ENCODE data around the gene SPNS1. TPM values are rescaled to one million over a fixed set of nuclear protein-coding genes. Genes with fewer than 3 reads are reported as not detected.
"Not testable (repeated sequence)": the region's sequence is repeated elsewhere in the genome, so short reads cannot be mapped to it uniquely, and the experiment has no call there.

SPNS1 gene
- polyA plus RNA-seq, 6 donors from 2014 or later = 11.4 to 29.9 (median 19.0) TPM

DNA sequence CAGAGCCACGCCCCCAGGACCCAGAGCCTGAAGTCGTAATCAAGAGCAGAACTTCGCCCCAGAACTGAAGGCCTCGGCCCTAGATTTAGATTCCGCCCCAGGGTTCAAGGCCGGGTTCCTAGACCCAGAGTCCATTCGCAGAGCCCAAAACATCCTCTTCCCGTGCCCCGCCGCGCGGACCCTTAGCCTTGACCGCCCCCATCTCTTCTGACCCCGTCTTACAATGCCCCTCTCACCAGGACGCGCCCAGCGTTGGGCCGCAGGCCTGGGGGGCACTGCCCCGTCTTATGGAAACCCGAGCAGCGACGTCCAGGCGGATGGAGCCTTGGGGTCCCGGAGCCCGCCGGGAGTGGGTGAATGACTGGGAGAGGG is 37.8 kb upstream of the SPNS1 start:
- Mint-ChIP-seq H3K4me1 (peaks cover 56 to 70% (median 69%) of the 10 kb centered on the region in 3 donors), H3K9me3 (no peaks in the 10 kb centered on the region), H3K4me3 (peak overlapping the region; percentile 44 to 97 (median 71)), H3K27me3 (no peaks in the 10 kb centered on the region), H3K27ac (peak overlapping the region; percentile 88 to 98 (median 90)), H3K36me3 (peaks cover 17 to 50% of the 10 kb centered on the region in 2 donors)
- no peak for ATAC-seq (ENCODE audit: low read depth in 2 of 2)
- no peak for DNase-seq

DNA sequence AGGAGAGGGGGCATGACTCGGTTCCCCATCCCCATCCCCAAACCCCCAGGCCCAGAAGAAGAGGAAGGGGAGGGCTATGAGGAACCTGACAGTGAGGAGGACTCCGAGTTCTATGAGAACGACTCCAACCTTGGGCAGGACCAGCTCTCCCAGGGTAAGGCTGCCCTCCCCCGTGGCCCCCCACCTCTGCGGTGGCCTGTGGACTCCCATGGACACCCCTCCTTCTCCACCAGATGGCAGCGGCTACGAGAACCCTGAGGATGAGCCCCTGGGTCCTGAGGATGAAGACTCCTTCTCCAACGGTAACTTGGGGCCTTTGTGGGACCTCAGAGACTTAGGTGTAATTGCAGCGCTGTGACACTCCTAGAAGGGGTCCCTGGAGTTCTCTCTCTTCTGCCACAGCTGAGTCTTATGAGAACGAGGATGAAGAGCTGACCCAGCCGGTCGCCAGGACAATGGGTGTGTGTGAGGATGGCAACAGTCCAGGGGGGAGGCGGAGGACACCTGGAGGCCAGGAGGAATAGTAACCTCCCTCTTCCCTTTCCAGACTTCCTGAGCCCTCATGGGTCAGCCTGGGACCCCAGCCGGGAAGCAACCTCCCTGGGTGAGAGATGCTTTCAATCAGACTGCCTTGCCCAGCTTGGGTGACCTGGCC is 37.2 kb upstream of the SPNS1 start:
- H3K4me3 Mint-ChIP-seq = peak overlapping the region in 2 of 8 donors; percentile 12 to 36
- H3K36me3 Mint-ChIP-seq = peaks cover 17 to 50% of the 10 kb centered on the region in 2 donors
- no peak for ATAC-seq (ENCODE audit: low read depth in 2 of 2)

DNA sequence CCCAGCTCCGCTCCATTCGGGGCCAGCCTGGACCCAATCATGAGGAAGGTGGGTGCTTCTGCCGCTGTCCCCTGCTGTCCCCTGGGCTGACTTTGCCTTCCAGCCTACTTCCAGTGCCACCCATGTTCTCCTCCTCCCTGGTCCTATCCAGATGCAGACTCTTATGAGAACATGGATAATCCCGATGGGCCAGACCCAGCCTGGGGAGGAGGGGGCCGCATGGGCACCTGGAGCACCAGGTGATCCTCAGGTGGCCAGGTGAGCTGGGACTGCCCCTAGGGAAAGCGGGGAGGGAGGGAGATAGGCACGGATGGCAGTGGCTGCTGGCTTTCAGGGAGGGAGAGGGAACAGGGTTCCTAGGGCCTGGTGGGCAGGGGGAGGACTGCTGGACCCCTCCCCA is 35.9 kb upstream of the SPNS1 start:
- Mint-ChIP-seq H3K4me1 (peaks cover 46 to 58% (median 54%) of the 10 kb centered on the region in 3 donors), H3K9me3 (no peaks in the 10 kb centered on the region), H3K27ac (peak overlapping the region in 4 of 6 donors; percentile 77 to 91 (median 89)), H3K36me3 (peaks cover 17 to 50% of the 10 kb centered on the region in 2 donors), H3K27me3 (no peaks in the 10 kb centered on the region), H3K4me3 (peak overlapping the region in 1 of 8 donors; percentile 75)
- ATAC-seq (ENCODE audit: low read depth in 2 of 2) = no peak
- DNase-seq = no peak

More for the DNA sequence above, 37.2 kb upstream of the SPNS1 start:
- Mint-ChIP-seq H3K27ac (peak overlapping the region in 4 of 6 donors; percentile 14 to 94 (median 90)), H3K9me3 (no peaks in the 10 kb centered on the region), H3K27me3 (no peaks in the 10 kb centered on the region), H3K4me1 (peaks cover 52 to 67% (median 63%) of the 10 kb centered on the region in 3 donors)
- no peak for DNase-seq

DNA sequence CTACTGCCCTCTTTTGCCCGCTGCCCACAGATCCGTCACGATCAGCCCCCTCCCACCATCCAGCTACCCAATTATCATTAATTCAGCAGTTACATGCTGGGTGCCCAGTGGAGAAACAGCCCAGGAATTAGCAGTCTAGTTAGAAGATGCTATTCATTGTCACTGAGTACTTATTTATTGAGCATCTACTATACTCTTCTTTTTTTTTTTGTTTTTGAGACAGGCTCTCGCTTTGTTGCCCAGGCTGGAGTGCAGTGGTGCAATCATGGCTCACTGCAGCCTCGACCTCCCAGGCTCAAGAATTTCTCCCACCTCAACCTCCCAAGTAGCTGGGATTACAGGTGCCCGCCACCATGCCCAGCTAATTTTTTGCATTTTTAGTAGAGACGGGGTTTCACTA is 34.8 kb upstream of the SPNS1 start:
- not testable (repeated sequence) for H3K27me3 Mint-ChIP-seq; H3K9me3 Mint-ChIP-seq; DNase-seq; ATAC-seq (ENCODE audit: low read depth in 2 of 2); H3K4me3 Mint-ChIP-seq
- Mint-ChIP-seq H3K27ac (peak overlapping the region in 3 of 6 donors; percentile 27 to 88 (median 81)), H3K4me1 (peaks cover 41 to 52% (median 48%) of the 10 kb centered on the region in 3 donors), H3K36me3 (peaks cover 9 to 40% of the 10 kb centered on the region in 2 donors)

DNA sequence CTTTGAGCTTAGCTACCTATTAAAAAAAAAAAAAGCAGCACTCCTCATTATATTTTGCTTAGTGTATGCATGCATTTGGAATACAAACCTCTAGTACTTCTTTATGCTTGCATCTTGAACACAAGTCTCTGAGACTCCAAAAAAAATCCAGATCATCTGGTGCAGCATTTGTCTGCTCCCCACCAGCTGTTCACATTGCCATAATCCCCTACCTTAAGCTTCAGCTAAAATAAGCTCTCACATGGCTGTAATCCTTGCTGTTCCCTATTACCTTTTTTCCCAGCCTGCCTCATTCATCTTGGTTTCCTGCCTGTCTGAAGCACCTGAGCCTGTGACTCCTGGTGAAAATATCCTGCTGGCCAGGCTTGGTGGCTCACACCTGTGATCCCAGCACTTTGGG is 31.3 kb upstream of the SPNS1 start:
- Mint-ChIP-seq H3K27me3 (no peaks in the 10 kb centered on the region), H3K4me1 (peaks cover 20 to 32% (median 25%) of the 10 kb centered on the region in 3 donors), H3K27ac (peak overlapping the region in 3 of 6 donors; percentile 50 to 74 (median 50)), H3K36me3 (peaks cover 0 to 13% of the 10 kb centered on the region in 2 donors), H3K9me3 (no peaks in the 10 kb centered on the region), H3K4me3 (no peak overlapping the region)
- DNase-seq (no peak), ATAC-seq (ENCODE audit: low read depth in 2 of 2) (no peak)

DNA sequence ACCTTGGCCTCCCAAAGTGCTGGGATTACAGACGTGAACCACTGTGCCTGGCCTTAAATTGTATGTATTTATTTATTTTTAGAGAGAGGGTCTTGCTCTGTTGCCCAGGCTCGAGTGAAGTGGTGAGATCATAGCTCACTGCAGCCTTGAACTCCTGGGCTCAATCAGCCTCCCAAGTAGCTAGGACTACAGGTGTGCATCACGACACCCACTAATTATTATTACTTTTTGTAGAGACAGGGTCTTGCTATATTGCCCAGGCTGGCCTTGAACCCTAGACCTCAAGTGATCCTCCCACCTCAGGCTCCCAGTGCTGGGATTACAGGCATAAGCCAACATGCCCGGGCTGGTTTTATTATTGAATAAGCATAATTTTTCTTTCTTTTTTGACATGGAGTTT is 27.9 kb upstream of the SPNS1 start:
- H3K27me3 Mint-ChIP-seq = no peaks in the 10 kb centered on the region
- peaks cover 19 to 32% (median 20%) of the 10 kb centered on the region in 3 donors for H3K4me1 Mint-ChIP-seq
- H3K36me3 Mint-ChIP-seq = peaks cover 0 to 8% of the 10 kb centered on the region in 2 donors
- H3K27ac Mint-ChIP-seq = no peak overlapping the region
- H3K9me3 Mint-ChIP-seq = no peaks in the 10 kb centered on the region
- DNase-seq = no peak
- no peak for ATAC-seq (ENCODE audit: low read depth in 2 of 2)
- H3K4me3 Mint-ChIP-seq = no peak overlapping the region

DNA sequence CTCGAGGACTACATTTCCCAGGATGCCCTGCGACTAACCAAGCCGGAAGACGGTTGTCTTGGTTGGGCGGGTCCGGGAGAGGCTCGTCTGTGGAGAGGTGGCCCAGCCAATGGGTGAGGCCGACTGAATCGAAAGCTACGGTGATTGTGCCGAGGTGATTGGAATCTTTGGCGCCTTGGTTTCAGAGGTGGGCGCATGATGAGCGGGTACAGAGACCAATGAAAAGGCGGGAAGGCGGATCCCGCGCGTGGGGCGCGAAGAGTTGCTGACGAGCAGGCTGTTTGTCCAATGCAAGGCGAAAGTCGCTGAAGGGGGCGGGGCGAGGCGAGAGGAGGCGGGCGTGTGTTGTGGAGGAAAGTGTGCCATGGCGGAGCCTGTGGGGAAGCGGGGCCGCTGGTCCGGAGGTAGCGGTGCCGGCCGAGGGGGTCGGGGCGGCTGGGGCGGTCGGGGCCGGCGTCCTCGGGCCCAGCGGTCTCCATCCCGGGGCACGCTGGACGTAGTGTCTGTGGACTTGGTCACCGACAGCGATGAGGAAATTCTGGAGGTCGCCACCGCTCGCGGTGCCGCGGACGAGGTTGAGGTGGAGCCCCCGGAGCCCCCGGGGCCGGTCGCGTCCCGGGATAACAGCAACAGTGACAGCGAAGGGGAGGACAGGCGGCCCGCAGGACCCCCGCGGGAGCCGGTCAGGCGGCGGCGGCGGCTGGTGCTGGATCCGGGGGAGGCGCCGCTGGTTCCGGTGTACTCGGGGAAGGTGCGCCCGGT is 23.7 kb upstream of the SPNS1 start, which contains the start of gene NFATC2IP:
NFATC2IP (plus strand) TSS at position 290 of the 762 bp plus-strand sequence; CDS start at position 365, 75 bp downstream.
- H3K27me3 Mint-ChIP-seq = no peaks in the 10 kb centered on the region
- peaks cover 0 to 1% (median 0%) of the 10 kb centered on the region in 7 donors for H3K9me3 Mint-ChIP-seq
- DNase-seq (peak; percentile 99), ATAC-seq (ENCODE audit: low read depth in 2 of 2) (peak; percentile 92 to 94)
- peak within 1 kb of the TSS; percentile 89 to 98 (median 92) for H3K27ac Mint-ChIP-seq
- peaks cover 0 to 15% of the 10 kb centered on the region in 2 donors for H3K36me3 Mint-ChIP-seq
- peaks cover 15 to 35% (median 23%) of the 10 kb centered on the region in 3 donors for H3K4me1 Mint-ChIP-seq
- peak within 1 kb of the TSS; percentile 88 to 99 (median 96) for H3K4me3 Mint-ChIP-seq

DNA sequence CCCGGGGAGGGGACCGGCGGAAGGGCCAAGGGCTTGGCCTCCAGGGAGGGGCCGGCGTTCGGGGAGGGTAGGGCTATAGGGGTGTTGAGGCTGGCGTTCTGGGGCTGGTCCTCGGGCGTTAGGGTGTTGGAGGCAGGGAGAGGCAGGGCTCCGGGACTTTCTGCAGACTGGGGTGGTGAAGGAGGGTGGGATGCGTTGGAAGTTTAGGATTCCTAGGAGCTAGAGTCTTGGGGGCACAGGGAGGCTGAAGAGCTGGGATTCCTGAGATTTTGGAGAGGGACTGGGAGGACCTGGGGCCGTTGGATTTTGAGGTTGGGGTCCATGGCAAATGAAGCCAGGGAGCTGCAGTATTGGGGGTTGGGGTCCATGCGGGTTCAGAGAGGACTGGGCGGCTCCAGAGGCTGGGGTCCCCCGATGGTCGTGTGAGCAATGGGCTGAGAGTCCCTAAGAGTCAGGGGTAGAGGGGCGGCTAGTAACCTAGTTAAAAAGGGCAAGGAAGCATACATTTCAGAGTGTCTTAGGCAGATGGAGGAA is 23.1 kb upstream of the SPNS1 start:
- no peak for ATAC-seq (ENCODE audit: low read depth in 2 of 2)
- peaks cover 3 to 22% of the 10 kb centered on the region in 2 donors for H3K36me3 Mint-ChIP-seq
- H3K4me1 Mint-ChIP-seq = peaks cover 16 to 34% (median 25%) of the 10 kb centered on the region in 3 donors
- H3K4me3 Mint-ChIP-seq = peak overlapping the region; percentile 88 to 99 (median 95)
- H3K27me3 Mint-ChIP-seq = no peaks in the 10 kb centered on the region
- no peak for DNase-seq
- H3K9me3 Mint-ChIP-seq = peaks cover 0 to 1% (median 0%) of the 10 kb centered on the region in 7 donors
- H3K27ac Mint-ChIP-seq = peak overlapping the region in 5 of 6 donors; percentile 61 to 90 (median 81)

DNA sequence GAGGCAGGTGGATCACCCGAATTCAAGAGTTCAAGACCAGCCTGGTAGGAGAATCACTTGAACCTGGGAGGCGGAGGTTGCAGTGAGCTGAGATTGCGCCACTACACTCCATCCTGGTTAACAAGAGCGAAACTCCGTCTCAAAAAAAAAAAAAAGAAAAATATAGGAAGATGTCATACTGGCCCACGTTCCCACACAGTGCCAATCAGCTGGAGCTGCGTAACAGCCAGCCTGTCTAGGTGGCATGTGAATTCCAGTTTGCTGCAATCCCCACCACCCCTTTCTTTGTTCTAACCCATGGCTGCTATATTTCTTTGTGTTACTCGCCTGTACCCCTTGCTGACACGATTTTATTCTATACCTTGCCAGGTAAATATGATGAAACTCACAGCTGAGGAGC is 16.4 kb upstream of the SPNS1 start:
- H3K9me3 Mint-ChIP-seq = peaks cover 0 to 1% (median 0%) of the 10 kb centered on the region in 7 donors
- peaks cover 12 to 17% of the 10 kb centered on the region in 2 donors for H3K36me3 Mint-ChIP-seq
- H3K27ac Mint-ChIP-seq = no peak overlapping the region
- H3K4me1 Mint-ChIP-seq = peaks cover 3 to 11% (median 6%) of the 10 kb centered on the region in 3 donors
- ATAC-seq (ENCODE audit: low read depth in 2 of 2) = no peak
- no peaks in the 10 kb centered on the region for H3K27me3 Mint-ChIP-seq
- no peak for DNase-seq
- H3K4me3 Mint-ChIP-seq = no peak overlapping the region

DNA sequence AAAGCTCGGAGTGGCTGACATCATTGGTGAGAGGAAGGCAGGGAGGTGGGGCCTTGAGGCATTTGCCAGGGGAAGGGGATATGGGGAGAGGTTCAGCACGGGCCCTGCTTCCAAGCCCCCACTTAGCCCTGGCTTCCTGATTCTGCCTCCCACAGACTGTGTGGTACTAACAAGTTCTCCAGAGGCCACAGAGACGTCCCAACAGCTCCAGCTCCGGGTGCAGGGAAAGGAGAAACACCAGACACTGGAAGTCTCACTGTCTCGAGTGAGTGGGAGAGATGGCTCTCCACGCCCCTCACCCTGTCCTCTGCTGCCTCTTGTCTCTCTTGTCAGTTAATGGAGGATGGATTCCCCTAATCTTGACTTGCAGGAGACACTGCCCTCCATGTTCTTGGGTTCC is 15.7 kb upstream of the SPNS1 start:
- no peak for DNase-seq
- H3K36me3 Mint-ChIP-seq = peaks cover 12 to 17% of the 10 kb centered on the region in 2 donors
- peaks cover 0 to 11% (median 6%) of the 10 kb centered on the region in 3 donors for H3K4me1 Mint-ChIP-seq
- no peaks in the 10 kb centered on the region for H3K27me3 Mint-ChIP-seq
- H3K27ac Mint-ChIP-seq = peak overlapping the region in 1 of 6 donors; percentile 38
- H3K9me3 Mint-ChIP-seq = peaks cover 0 to 1% (median 0%) of the 10 kb centered on the region in 7 donors
- no peak overlapping the region for H3K4me3 Mint-ChIP-seq
- ATAC-seq (ENCODE audit: low read depth in 2 of 2) = no peak

DNA sequence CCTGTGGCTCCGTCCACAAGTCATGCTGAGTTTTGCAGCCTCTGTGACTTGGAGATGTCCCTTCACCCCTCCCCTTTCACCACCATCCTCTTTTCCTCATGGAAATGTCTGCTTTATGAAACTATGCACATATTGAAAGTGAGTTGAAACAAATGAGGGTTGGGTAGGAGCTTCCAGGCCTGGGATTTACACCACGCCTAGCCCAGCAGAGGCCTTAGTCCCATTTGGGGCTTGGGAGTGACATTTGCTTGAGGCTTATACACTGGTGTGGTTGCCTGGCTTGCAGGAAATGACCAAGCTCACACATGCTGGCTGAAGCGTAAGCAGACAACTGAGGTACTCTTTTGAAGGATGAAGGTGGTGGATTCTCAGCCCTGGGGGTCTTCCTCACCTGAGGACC is 10.5 kb upstream of the SPNS1 start:
- DNase-seq = no peak

DNA sequence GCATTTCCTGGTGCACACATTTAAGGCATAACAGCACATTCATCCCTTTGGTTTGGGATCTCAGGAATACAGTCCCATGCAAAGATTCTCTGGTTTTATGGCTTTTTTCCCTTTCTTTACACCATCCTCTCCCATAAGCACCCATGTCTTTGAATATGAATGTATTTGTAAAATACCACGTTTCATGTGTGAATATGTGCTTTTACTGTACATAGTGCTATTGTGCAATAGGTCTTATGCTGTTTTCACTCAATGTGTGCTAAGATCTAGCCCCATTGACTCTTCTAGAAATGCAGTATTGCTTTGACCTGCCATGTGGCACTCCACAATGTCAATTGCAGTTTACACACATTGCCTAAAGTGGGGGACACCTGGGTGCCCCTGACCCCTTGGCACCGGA is 10.1 kb upstream of the SPNS1 start:
- H3K27me3 Mint-ChIP-seq = no peaks in the 10 kb centered on the region
- no peaks in the 10 kb centered on the region for H3K4me1 Mint-ChIP-seq
- H3K36me3 Mint-ChIP-seq = peaks cover 0 to 6% of the 10 kb centered on the region in 2 donors
- no peak overlapping the region for H3K4me3 Mint-ChIP-seq
- no peak overlapping the region for H3K27ac Mint-ChIP-seq
- DNase-seq = no peak
- no peaks in the 10 kb centered on the region for H3K9me3 Mint-ChIP-seq
- no peak for ATAC-seq (ENCODE audit: low read depth in 2 of 2)

More for the DNA sequence above, 10.5 kb upstream of the SPNS1 start:
- Mint-ChIP-seq H3K27me3 (no peaks in the 10 kb centered on the region), H3K9me3 (no peaks in the 10 kb centered on the region), H3K36me3 (peaks cover 0 to 6% of the 10 kb centered on the region in 2 donors), H3K4me1 (no peaks in the 10 kb centered on the region), H3K4me3 (no peak overlapping the region), H3K27ac (no peak overlapping the region)
- no peak for ATAC-seq (ENCODE audit: low read depth in 2 of 2)

DNA sequence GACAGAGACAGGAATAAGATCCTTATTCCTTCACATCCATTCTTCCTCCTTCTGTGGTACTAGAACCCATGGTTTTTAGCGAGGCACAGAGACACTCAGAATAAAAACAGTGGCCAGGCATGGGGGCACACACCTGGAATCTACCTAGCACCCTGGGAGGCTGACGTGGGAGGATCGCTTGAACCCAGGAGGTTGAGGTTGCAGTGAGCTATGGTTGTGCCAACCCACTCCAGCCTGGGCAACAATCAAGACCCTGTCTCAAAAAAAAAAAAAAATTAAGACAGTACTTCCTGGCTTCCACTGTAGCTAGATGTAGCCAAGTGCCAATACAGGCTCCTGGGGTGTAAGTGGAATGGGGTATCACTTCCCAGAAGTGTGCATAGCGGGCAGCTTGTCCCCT is 7.4 kb upstream of the SPNS1 start:
- H3K27ac Mint-ChIP-seq = peak overlapping the region in 1 of 6 donors; percentile 89
- H3K36me3 Mint-ChIP-seq = no peaks in the 10 kb centered on the region
- no peak overlapping the region for H3K4me3 Mint-ChIP-seq
- no peaks in the 10 kb centered on the region for H3K9me3 Mint-ChIP-seq
- H3K27me3 Mint-ChIP-seq = no peaks in the 10 kb centered on the region
- no peak for DNase-seq
- no peaks in the 10 kb centered on the region for H3K4me1 Mint-ChIP-seq
- ATAC-seq (ENCODE audit: low read depth in 2 of 2) = no peak

Measured in naive B cell (primary cell).